Keratinocyte (primary cell): ENCODE data around the gene RUFY3. TPM values are rescaled to one million over a fixed set of nuclear protein-coding genes. Genes with fewer than 3 reads are reported as not detected.

ENCODE experiments used
- DNase-seq: peaks from one replicate; pipeline ENCODE4 v3.0.0-alpha.2; 2011; ENCODE audit warnings: low read depth, missing footprints, low spot score
- FAIRE-seq: peaks from 2 replicates; lab custom pipeline; 2011; peaks lifted over from hg19 to GRCh38; lab: Jason Lieb, UNC
- H2AFZ ChIP-seq: 2 replicates; pipeline ENCODE4 v1.6.0; 2012; ENCODE audit warnings: low read length, control low read depth, inconsistent platforms; ENCODE audit not compliant: control insufficient read depth
- H3K27ac ChIP-seq: 2 replicates; pipeline ENCODE4 v1.5.1; 2011; ENCODE audit warnings: low read length; ENCODE audit not compliant: control insufficient read depth, insufficient read depth
- H3K27me3 ChIP-seq: 3 replicates; pipeline ENCODE4 v1.6.0; 2011; ENCODE audit warnings: low read length; ENCODE audit not compliant: control insufficient read depth, insufficient read depth; ENCODE audit errors: extremely low read depth
- H3K36me3 ChIP-seq, 2 experiments: 2 replicates in 1 of 2; 3 replicates in 1 of 2; pipeline ENCODE4 v1.5.1; 2011; ENCODE audit warnings: low read length in 2 of 2, mild to moderate bottlenecking in 1 of 2; ENCODE audit not compliant: control insufficient read depth in 2 of 2, insufficient read depth in 2 of 2; ENCODE audit errors: extremely low read depth in 1 of 2
- H3K4me1 ChIP-seq: 3 replicates; pipeline ENCODE4 v1.5.1; 2011; ENCODE audit warnings: low read length; ENCODE audit not compliant: control insufficient read depth, insufficient read depth; ENCODE audit errors: extremely low read depth
- H3K4me2 ChIP-seq: 3 replicates; pipeline ENCODE4 v1.6.0; 2011; ENCODE audit warnings: low read depth, low read length; ENCODE audit not compliant: control insufficient read depth, insufficient read depth; ENCODE audit errors: extremely low read depth
- H3K4me3 ChIP-seq, 3 experiments: fragments of 200-600 bp in 1 of 3; sonication (generic) in 1 of 3; 2 replicates in 2 of 3; 3 replicates in 1 of 3; pipeline ENCODE4 v1.5.1; 2011 to 2016; ENCODE audit warnings: low read length in 3 of 3, mild to moderate bottlenecking in 3 of 3, control low read depth in 2 of 3, inconsistent platforms in 1 of 3, low read depth in 1 of 3, mixed read lengths in 1 of 3, mixed run types in 1 of 3, moderate library complexity in 1 of 3; ENCODE audit not compliant: control insufficient read depth in 2 of 3, insufficient read depth in 2 of 3; ENCODE audit errors: extremely low read depth in 1 of 3
- H3K79me2 ChIP-seq: 2 replicates; pipeline ENCODE4 v1.6.0; 2012; ENCODE audit warnings: low read length; ENCODE audit not compliant: control insufficient read depth, insufficient read depth
- H3K9ac ChIP-seq: 3 replicates; pipeline ENCODE4 v1.6.0; 2011; ENCODE audit warnings: low read length; ENCODE audit not compliant: control insufficient read depth, insufficient read depth; ENCODE audit errors: extremely low read depth
- H3K9me1 ChIP-seq: 3 replicates; pipeline ENCODE4 v1.6.0; 2011; ENCODE audit warnings: low read length; ENCODE audit not compliant: control insufficient read depth, insufficient read depth; ENCODE audit errors: extremely low read depth
- H3K9me3 ChIP-seq: 2 replicates; pipeline ENCODE4 v1.5.1; 2012; ENCODE audit warnings: low read depth, low read length; ENCODE audit not compliant: control insufficient read depth
- H4K20me1 ChIP-seq: 3 replicates; pipeline ENCODE4 v1.6.0; 2011; ENCODE audit warnings: low read length; ENCODE audit not compliant: control insufficient read depth, insufficient read depth; ENCODE audit errors: extremely low read depth
- EZH2 ChIP-seq: IDR thresholded peaks from one replicate; pipeline ENCODE4 v1.6.1; 2012; ENCODE audit warnings: inconsistent platforms, mild to moderate bottlenecking, low read length, moderate library complexity
- dilution Hi-C: fragments of 300-500 bp; cut with MboI; formaldehyde crosslinking; loops from one replicate; pipeline ENCODE4 v1.7.0; 2020; ENCODE audit warnings: low sequenced_read_pairs; ENCODE audit not compliant: extremely low pct_ligation_motif_present
- polyA plus RNA-seq, 5 experiments: library from polyadenylated mRNA; depleted of rRNA in 3 of 5; stranded (reverse) in 3 of 5; stranded (forward) in 1 of 5; unstranded in 1 of 5; fragments of >200 nt; gene quantifications; 1 replicate in 1 of 5; 2 replicates in 3 of 5; 3 replicates in 1 of 5; pipeline versions ENCODE4 v1.2.1 to v1.2.3, GENCODE V29; 2011 to 2012; ENCODE audit warnings: missing spikeins in 2 of 5, low read depth in 1 of 5, low replicate concordance in 1 of 5
- TF ChIP-seq, protein P1 (sequence below), 3 experiments: IDR thresholded peaks in 1 of 3; conservative IDR thresholded peaks in 1 of 3; optimal IDR thresholded peaks in 1 of 3; 2 replicates in 2 of 3; 3 replicates in 1 of 3; pipeline versions ENCODE3 to v1.5.1; 2011; ENCODE audit warnings: low read length in 3 of 3, mild to moderate bottlenecking in 3 of 3, moderate library complexity in 2 of 3, control low read depth in 1 of 3, inconsistent platforms in 1 of 3; ENCODE audit not compliant: insufficient read depth in 2 of 3; ENCODE audit errors: extremely low read depth in 1 of 3

Gene RUFY3
- polyA plus RNA-seq, 1 donor (not counting 4 experiments of a cell fraction or from before 2014, with no cell fraction given): 18.9 TPM

DNA sequence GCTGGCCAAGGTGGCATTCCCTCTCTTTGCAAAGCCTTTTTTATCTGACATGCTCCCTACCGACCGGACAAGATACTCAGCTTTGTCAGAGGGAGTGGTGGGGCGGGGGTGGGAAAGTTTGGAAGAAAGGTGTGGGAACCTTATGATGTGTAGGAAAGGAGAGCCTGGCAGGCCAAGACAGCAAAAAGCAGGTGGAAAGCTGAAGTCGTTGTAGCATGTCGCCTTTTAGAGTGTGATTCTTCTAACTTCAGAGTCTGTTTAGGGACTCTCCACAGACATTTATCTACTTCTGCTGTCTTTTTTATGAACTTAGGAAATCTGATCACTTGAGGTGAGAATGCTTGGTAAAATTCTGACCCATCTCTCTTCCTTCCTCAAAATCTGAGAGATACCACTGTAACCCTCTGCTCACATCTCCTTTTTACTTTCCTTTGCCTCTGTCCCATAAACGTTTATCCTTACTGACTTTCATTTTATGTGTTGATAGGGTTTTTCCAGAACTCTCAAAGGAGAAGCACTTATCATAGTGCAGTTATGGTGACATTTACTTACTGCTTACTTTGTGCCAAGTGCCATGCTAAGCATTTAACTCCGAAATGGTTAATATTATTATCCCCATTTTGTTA is 8.2 kb upstream of the RUFY3 start:
- TF ChIP-seq, protein P1, sequence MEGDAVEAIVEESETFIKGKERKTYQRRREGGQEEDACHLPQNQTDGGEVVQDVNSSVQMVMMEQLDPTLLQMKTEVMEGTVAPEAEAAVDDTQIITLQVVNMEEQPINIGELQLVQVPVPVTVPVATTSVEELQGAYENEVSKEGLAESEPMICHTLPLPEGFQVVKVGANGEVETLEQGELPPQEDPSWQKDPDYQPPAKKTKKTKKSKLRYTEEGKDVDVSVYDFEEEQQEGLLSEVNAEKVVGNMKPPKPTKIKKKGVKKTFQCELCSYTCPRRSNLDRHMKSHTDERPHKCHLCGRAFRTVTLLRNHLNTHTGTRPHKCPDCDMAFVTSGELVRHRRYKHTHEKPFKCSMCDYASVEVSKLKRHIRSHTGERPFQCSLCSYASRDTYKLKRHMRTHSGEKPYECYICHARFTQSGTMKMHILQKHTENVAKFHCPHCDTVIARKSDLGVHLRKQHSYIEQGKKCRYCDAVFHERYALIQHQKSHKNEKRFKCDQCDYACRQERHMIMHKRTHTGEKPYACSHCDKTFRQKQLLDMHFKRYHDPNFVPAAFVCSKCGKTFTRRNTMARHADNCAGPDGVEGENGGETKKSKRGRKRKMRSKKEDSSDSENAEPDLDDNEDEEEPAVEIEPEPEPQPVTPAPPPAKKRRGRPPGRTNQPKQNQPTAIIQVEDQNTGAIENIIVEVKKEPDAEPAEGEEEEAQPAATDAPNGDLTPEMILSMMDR (optimal IDR thresholded peaks at IDR 0.05 in 1 of 3, IDR thresholded peaks at IDR 0.05 in 1 of 3, conservative IDR thresholded peaks at IDR 0.05 in 1 of 3; ENCODE audit: extremely low read depth in 1 of 3, insufficient read depth in 2 of 3, low read length in 3 of 3): no peak
- TF ChIP-seq EZH2: no peak
- dilution Hi-C loops: no loop called here
- no peak for DNase-seq
- peak overlapping the region; percentile 26 for H3K9ac ChIP-seq
- H3K27me3 ChIP-seq: no peaks in the 10 kb centered on the region
- FAIRE-seq: no peak
- peak overlapping the region in 1 of 3 experiments; percentile 3 for H3K4me3 ChIP-seq
- H3K9me3 ChIP-seq: no peaks in the 10 kb centered on the region
- H3K4me1 ChIP-seq: peaks cover 14% of the 10 kb centered on the region
- no peaks in the 10 kb centered on the region for H4K20me1 ChIP-seq
- no peak overlapping the region for H2AFZ ChIP-seq
- H3K4me2 ChIP-seq: peak overlapping the region; percentile 54
- no peaks in the 10 kb centered on the region for H3K36me3 ChIP-seq
- no peaks in the 10 kb centered on the region for H3K9me1 ChIP-seq
- no peak overlapping the region for H3K27ac ChIP-seq
- H3K79me2 ChIP-seq: peaks cover 35% of the 10 kb centered on the region

DNA sequence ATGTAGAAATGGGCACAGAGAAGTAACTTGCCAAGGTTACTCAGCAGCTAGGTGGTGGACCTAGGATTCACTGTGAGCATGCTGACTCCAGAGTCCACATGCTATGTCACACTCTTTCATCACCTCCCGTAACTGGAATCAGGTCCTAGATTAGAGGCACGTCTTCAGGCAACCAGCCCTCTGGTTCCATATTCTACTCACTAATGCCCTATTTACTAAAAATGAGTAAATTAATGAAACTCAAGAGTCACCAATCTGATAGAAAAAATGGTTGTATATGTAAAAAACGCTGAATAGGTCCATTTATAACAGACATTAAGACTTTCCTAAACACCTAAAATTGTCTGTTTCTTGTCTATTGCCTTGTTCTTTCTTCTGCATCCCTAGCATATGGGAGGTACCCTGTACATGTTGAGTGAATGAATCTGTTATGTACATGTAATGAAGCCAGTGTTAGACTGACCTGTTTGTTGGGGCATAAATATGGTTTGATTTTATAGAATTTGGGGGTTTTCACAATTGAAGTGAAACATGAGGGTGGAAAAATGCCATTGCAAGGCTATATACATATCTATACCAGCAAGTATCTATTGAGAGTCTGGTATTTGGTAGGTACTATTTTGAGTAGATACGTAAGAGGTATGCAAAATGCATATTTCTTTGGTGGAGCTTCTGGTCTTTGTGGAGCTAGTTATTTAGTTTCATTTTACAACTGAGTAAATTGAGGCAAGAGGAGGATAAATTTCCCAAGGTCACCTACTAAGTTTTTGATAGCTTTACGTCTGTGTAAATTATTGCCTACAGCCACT is 7.5 kb upstream of the RUFY3 start:
- H4K20me1 ChIP-seq: no peaks in the 10 kb centered on the region
- H3K36me3 ChIP-seq: no peaks in the 10 kb centered on the region
- no peak overlapping the region for H3K9ac ChIP-seq
- H3K4me2 ChIP-seq: peak overlapping the region; percentile 54
- no peak overlapping the region for H3K4me3 ChIP-seq
- H3K4me1 ChIP-seq: peaks cover 20% of the 10 kb centered on the region
- no peak for FAIRE-seq
- DNase-seq: no peak
- dilution Hi-C loops: no loop called here
- H3K9me1 ChIP-seq: no peaks in the 10 kb centered on the region
- H3K79me2 ChIP-seq: peaks cover 30% of the 10 kb centered on the region
- H3K9me3 ChIP-seq: no peaks in the 10 kb centered on the region
- TF ChIP-seq, protein P1 (optimal IDR thresholded peaks at IDR 0.05 in 1 of 3, IDR thresholded peaks at IDR 0.05 in 1 of 3, conservative IDR thresholded peaks at IDR 0.05 in 1 of 3; ENCODE audit: extremely low read depth in 1 of 3, insufficient read depth in 2 of 3, low read length in 3 of 3): no peak
- no peak for TF ChIP-seq EZH2
- H2AFZ ChIP-seq: no peak overlapping the region
- peak overlapping the region; percentile 1 for H3K27ac ChIP-seq
- H3K27me3 ChIP-seq: no peaks in the 10 kb centered on the region
